Endothelial cell of umbilical vein (primary cell): ENCODE results near the gene RALGAPB. TPM values are rescaled to one million over a fixed set of nuclear protein-coding genes. Genes with fewer than 3 reads are reported as not detected.

Experiments used
- BruUV-seq: library from RNA; stranded (reverse); fragments of 400-500 nt; replicated peaks from 2 replicates; lab custom pipeline; 2021; lab: Mats Ljungman, UMichigan
- CTCF ChIA-PET: fragments of 300-600, 350-600 bp; sonication (Branson Sonifier 250); formaldehyde crosslinking; loops from one replicate; lab custom pipeline; 2021; ENCODE audit warnings: antibody characterized with exemption, inconsistent platforms; lab: Charles Lee
- POLR2A ChIA-PET: fragments of 300-600, 350-600 bp; sonication (Branson Sonifier 250); formaldehyde crosslinking; loops from one replicate; lab custom pipeline; 2021; ENCODE audit warnings: antibody characterized with exemption, inconsistent platforms; lab: Charles Lee
- DNase-seq: peaks from one replicate; pipeline ENCODE4 v3.0.0-alpha.2; 2011; ENCODE audit warnings: low read depth, low spot score
- FAIRE-seq: peaks from 2 replicates; lab custom pipeline; 2011; peaks lifted over from hg19 to GRCh38; lab: Jason Lieb, UNC
- H2AFZ ChIP-seq: 2 replicates; pipeline ENCODE4 v1.6.0; 2012; ENCODE audit warnings: low read depth, low read length, control low read depth, inconsistent platforms
- H3K27ac ChIP-seq: 2 replicates; pipeline ENCODE4 v1.5.1; 2011; ENCODE audit warnings: low read depth, mild to moderate bottlenecking, control low read depth, low read length, moderate library complexity; ENCODE audit not compliant: insufficient read depth
- H3K27me3 ChIP-seq, 2 experiments: 2 replicates each; pipeline versions ENCODE4 v1.6.0 to v1.6.1; 2011; ENCODE audit warnings: low read length in 2 of 2, mixed read lengths in 1 of 2; ENCODE audit not compliant: control insufficient read depth in 2 of 2, insufficient read depth in 2 of 2
- H3K36me3 ChIP-seq, 2 experiments: 2 replicates in 1 of 2; 3 replicates in 1 of 2; pipeline ENCODE4 v1.5.1; 2011; ENCODE audit warnings: low read length in 2 of 2, mild to moderate bottlenecking in 1 of 2, moderate library complexity in 1 of 2; ENCODE audit not compliant: control insufficient read depth in 2 of 2, insufficient read depth in 2 of 2; ENCODE audit errors: extremely low read depth in 1 of 2
- H3K4me1 ChIP-seq: 3 replicates; pipeline ENCODE4 v1.5.1; 2011; ENCODE audit warnings: mild to moderate bottlenecking, low read length; ENCODE audit not compliant: control insufficient read depth, insufficient read depth; ENCODE audit errors: extremely low read depth
- H3K4me2 ChIP-seq: 2 replicates; pipeline ENCODE4 v1.6.1; 2011; ENCODE audit warnings: low read length, control low read depth, mixed read lengths; ENCODE audit not compliant: insufficient read depth
- H3K4me3 ChIP-seq, 3 experiments: fragments of 200-600 bp in 1 of 3; sonication (generic), shearing (Covaris generic) in 1 of 3; replicated peaks in 1 of 3; 2 replicates each; pipeline ENCODE4 v1.5.1; 2011 to 2016; ENCODE audit warnings: control low read depth in 3 of 3, low read length in 3 of 3, mild to moderate bottlenecking in 2 of 3, inconsistent platforms in 1 of 3, low read depth in 1 of 3, moderate library complexity in 1 of 3; ENCODE audit not compliant: insufficient read depth in 1 of 3
- H3K79me2 ChIP-seq: 2 replicates; pipeline ENCODE4 v1.6.0; 2012; ENCODE audit warnings: low read length, inconsistent platforms; ENCODE audit not compliant: control insufficient read depth, insufficient read depth
- H3K9ac ChIP-seq: replicated peaks from 2 replicates; pipeline ENCODE3; 2011; ENCODE audit warnings: low read length, control low read depth; ENCODE audit not compliant: insufficient read depth; ENCODE audit errors: extremely low read depth
- H3K9me1 ChIP-seq: replicated peaks from 3 replicates; pipeline ENCODE4 v1.6.0; 2011; ENCODE audit warnings: mild to moderate bottlenecking, low read length; ENCODE audit not compliant: control insufficient read depth, insufficient read depth; ENCODE audit errors: extremely low read depth
- H3K9me3 ChIP-seq: replicated peaks from 2 replicates; pipeline ENCODE4 v1.5.1; 2012; ENCODE audit warnings: low read length, inconsistent platforms; ENCODE audit not compliant: control insufficient read depth, insufficient read depth
- H4K20me1 ChIP-seq: replicated peaks from 2 replicates; pipeline ENCODE3; 2011; ENCODE audit warnings: mild to moderate bottlenecking, low read length; ENCODE audit not compliant: control insufficient read depth, insufficient read depth; ENCODE audit errors: extremely low read depth
- CTCF ChIP-seq, 2 donors: IDR thresholded peaks; 1 replicate in 1 of 2; 2 replicates in 1 of 2; pipeline ENCODE4 v1.5.1; 2011; ENCODE audit warnings: low read length in 2 of 2, mild to moderate bottlenecking in 2 of 2, moderate library complexity in 2 of 2, control low read depth in 1 of 2, inconsistent platforms in 1 of 2, low read depth in 1 of 2; ENCODE audit not compliant: insufficient read depth in 1 of 2; ENCODE audit errors: extremely low read depth in 1 of 2
- EZH2 ChIP-seq: IDR thresholded peaks from 2 replicates; pipeline ENCODE4 v1.6.1; 2012; ENCODE audit warnings: borderline replicate concordance, low read depth, mild to moderate bottlenecking, moderate library complexity, low read length, inconsistent platforms; ENCODE audit not compliant: severe bottlenecking
- FOS ChIP-seq: IDR thresholded peaks from 2 replicates; pipeline ENCODE4 v1.6.1; 2011; ENCODE audit warnings: mild to moderate bottlenecking, low read length, moderate library complexity, borderline replicate concordance; ENCODE audit not compliant: insufficient read depth
- GATA2 ChIP-seq: IDR thresholded peaks from 2 replicates; pipeline ENCODE4 v1.7.0; 2011; ENCODE audit warnings: low read depth, mild to moderate bottlenecking, moderate library complexity, mixed read lengths, low read length; ENCODE audit not compliant: insufficient read length, insufficient read depth
- JUN ChIP-seq: IDR thresholded peaks from 2 replicates; pipeline ENCODE4 v1.6.1; 2011; ENCODE audit warnings: borderline replicate concordance, low read depth; ENCODE audit not compliant: insufficient read length, insufficient read depth
- MAX ChIP-seq: IDR thresholded peaks from 2 replicates; pipeline ENCODE4 v1.6.1; 2011; ENCODE audit not compliant: insufficient read depth, insufficient read length
- MYC ChIP-seq: IDR thresholded peaks from one replicate; pipeline ENCODE4 v1.6.1; 2011; ENCODE audit warnings: mild to moderate bottlenecking, low read depth, low read length
- POLR2A ChIP-seq: IDR thresholded peaks from 2 replicates; pipeline ENCODE4 v1.6.1; 2012; ENCODE audit warnings: low read depth, mild to moderate bottlenecking, control low read depth, low read length
- POLR2AphosphoS5 ChIP-seq: IDR thresholded peaks from 2 replicates; pipeline ENCODE4 v1.6.1; 2012; ENCODE audit warnings: low read depth, mild to moderate bottlenecking, control low read depth, low read length, moderate library complexity; ENCODE audit not compliant: insufficient read depth
- dilution Hi-C: fragments of 300-500 bp; cut with MboI; formaldehyde crosslinking; loops from one replicate; pipeline ENCODE4 v1.15.0; 2019; ENCODE audit warnings: low sequenced_read_pairs; ENCODE audit not compliant: extremely low pct_ligation_motif_present
- intact Hi-C: fragments of 100-400 bp; cut with micrococcal nuclease; formaldehyde crosslinking; loops from one replicate; pipeline ENCODE4 v1.10.0; 2022
- polyA plus RNA-seq, 4 experiments: library from polyadenylated mRNA; depleted of rRNA in 3 of 4; stranded (reverse) in 3 of 4; unstranded in 1 of 4; fragments of >200 nt; gene quantifications; 2 replicates each; pipeline versions ENCODE4 v1.2.1 to v1.2.3, GENCODE V29; 2011 to 2012; ENCODE audit warnings: missing spikeins in 1 of 4
- total RNA-seq: library from RNA; stranded (reverse); gene quantifications from 2 replicates; pipeline ENCODE4 v1.2.3, GENCODE V29; 2021

RALGAPB gene
- total and polyA plus RNA-seq, 2 donors (not counting 3 experiments of a cell fraction or from before 2014, with no cell fraction given): 12.8 to 38.7 TPM

- FAIRE-seq: no peak
- CTCF ChIA-PET: interaction anchor here (0.8 kb wide), 1 partner anchor 11 kb away, joined by 4 read pairs; no protein-coding TSS in a partner anchor
Measured at GRCh38 chr20:38563802-38564431, 91.3 kb downstream of the RALGAPB start.

More at GRCh38 chr20:38563802-38564431, 91.3 kb downstream of the RALGAPB start:
- Histone ChIP-seq H2AFZ (no peak overlapping the region), H4K20me1 (no peaks in the 10 kb centered on the region), H3K4me2 (no peak overlapping the region), H3K9me1 (no peaks in the 10 kb centered on the region), H3K27ac (no peak overlapping the region), H3K9ac (no peak overlapping the region), H3K9me3 (no peaks in the 10 kb centered on the region), H3K4me1 (peaks cover 2% of the 10 kb centered on the region), H3K79me2 (no peaks in the 10 kb centered on the region), H3K4me3 (no peak overlapping the region), H3K27me3 (no peaks in the 10 kb centered on the region), H3K36me3 (peaks cover 3 to 7% of the 10 kb centered on the region in 2 experiments)
- intact Hi-C loops (no loop called here), dilution Hi-C loops (no loop called here)
- no TSS peak for BruUV-seq
- no peak for TF ChIP-seq MAX
- no peak for TF ChIP-seq JUN
- no peak for TF ChIP-seq MYC
- TF ChIP-seq CTCF (IDR thresholded peaks at IDR 0.05; ENCODE audit: extremely low read depth in 1 of 2, insufficient read depth in 1 of 2, low read depth in 1 of 2, low read length in 2 of 2): no peak
- no peak for TF ChIP-seq EZH2
- TF ChIP-seq POLR2AphosphoS5: no peak
- TF ChIP-seq GATA2: no peak
- no peak for TF ChIP-seq FOS
- TF ChIP-seq POLR2A: no peak
- no peak for DNase-seq
- POLR2A ChIA-PET: no interaction called here
